Testis (tissue), 2 donors: ENCODE measurements around the gene NUP85.

Experiments
- CTCF ChIP-seq, 3 experiments: fragments of 450-650 bp in 2 of 3; fragments of 200-600 bp in 1 of 3; sonication (generic) in 1 of 3; IDR thresholded peaks; one replicate each; pipeline ENCODE4 v1.5.1; 2016 to 2019; ENCODE audit warnings: antibody characterized with exemption in 3 of 3, mild to moderate bottlenecking in 2 of 3, moderate library complexity in 1 of 3
- POLR2A ChIP-seq: fragments of 450-650 bp; IDR thresholded peaks from one replicate; pipeline ENCODE4 v1.6.1; 2017; ENCODE audit warnings: antibody characterized with exemption, mild to moderate bottlenecking, moderate library complexity

GRCh38 chr17:75265614-75266315 is 60.3 kb downstream of the NUP85 start:
- TF ChIP-seq POLR2A (no peak), CTCF (IDR thresholded peaks at IDR 0.05) (no peak)
